GM23248 (cell line): ENCODE data around the gene TRIOBP. TPM values are rescaled to one million over a fixed set of nuclear protein-coding genes. Genes with fewer than 3 reads are reported as not detected.

Experiments
- DNase-seq: peaks from one replicate; pipeline ENCODE4 v3.0.0-alpha.2; 2015
- H2AFZ ChIP-seq: fragments of 200-600 bp; sonication (generic); 2 replicates; pipeline ENCODE4 v1.6.1; 2016; ENCODE audit warnings: antibody characterized with exemption
- H3F3A ChIP-seq: fragments of 200-600 bp; sonication (generic); 2 replicates; pipeline ENCODE4 v1.6.1; 2016; ENCODE audit warnings: mild to moderate bottlenecking, antibody characterized with exemption, mixed run types; ENCODE audit not compliant: insufficient read depth
- H3K27ac ChIP-seq: fragments of 200-600 bp; sonication (generic); 2 replicates; pipeline ENCODE4 v1.5.1; 2016; ENCODE audit warnings: mild to moderate bottlenecking
- H3K27me3 ChIP-seq: fragments of 200-600 bp; sonication (generic); replicated peaks from 2 replicates; pipeline ENCODE4 v1.6.1; 2016; ENCODE audit warnings: mild to moderate bottlenecking; ENCODE audit not compliant: insufficient read depth
- H3K36me3 ChIP-seq: fragments of 200-600 bp; sonication (generic); 2 replicates; pipeline ENCODE4 v1.6.1; 2016; ENCODE audit warnings: low read depth, mild to moderate bottlenecking
- H3K4me1 ChIP-seq: fragments of 200-600 bp; sonication (generic); 2 replicates; pipeline ENCODE4 v1.6.1; 2016; ENCODE audit warnings: mild to moderate bottlenecking; ENCODE audit not compliant: insufficient read depth
- H3K4me2 ChIP-seq: fragments of 200-600 bp; sonication (generic); one replicate; pipeline ENCODE4 v1.6.1; 2016; ENCODE audit warnings: mild to moderate bottlenecking; ENCODE audit not compliant: unreplicated experiment
- H3K4me3 ChIP-seq: fragments of 200-600 bp; sonication (generic); 2 replicates; pipeline ENCODE4 v1.5.1; 2016; ENCODE audit warnings: mild to moderate bottlenecking
- H3K79me2 ChIP-seq: fragments of 200-600 bp; sonication (generic); 2 replicates; pipeline ENCODE4 v1.6.1; 2016; ENCODE audit warnings: mild to moderate bottlenecking; ENCODE audit not compliant: insufficient read depth
- H3K9ac ChIP-seq: fragments of 200-600 bp; sonication (generic); 2 replicates; pipeline ENCODE4 v1.6.1; 2016; ENCODE audit warnings: mild to moderate bottlenecking
- H3K9me2 ChIP-seq: fragments of 200-600 bp; sonication (generic); 2 replicates; pipeline ENCODE4 v1.6.1; 2016; ENCODE audit warnings: mixed run types, mild to moderate bottlenecking, moderate library complexity; ENCODE audit not compliant: insufficient read depth
- H3K9me3 ChIP-seq: fragments of 200-600 bp; sonication (generic); one replicate; pipeline ENCODE4 v1.6.1; 2017; ENCODE audit warnings: low read depth
- H4K20me1 ChIP-seq: fragments of 200-600 bp; sonication (generic); 2 replicates; pipeline ENCODE4 v1.6.0; 2016; ENCODE audit not compliant: insufficient read depth
- EZH2 ChIP-seq: fragments of 200-600 bp; sonication (generic); IDR thresholded peaks from 2 replicates; pipeline ENCODE4 v1.6.1; 2018; ENCODE audit warnings: antibody characterized with exemption, mild to moderate bottlenecking; ENCODE audit not compliant: insufficient read depth, poor library complexity, severe bottlenecking
- EZH2phosphoT487 ChIP-seq: fragments of 200-600 bp; sonication (generic); IDR thresholded peaks from 2 replicates; pipeline ENCODE4 v1.6.1; 2018; ENCODE audit warnings: antibody characterized with exemption, moderate library complexity, mild to moderate bottlenecking, low read depth; ENCODE audit not compliant: insufficient read depth
- WGBS, 2 experiments: methylation state at CpG; one replicate each; pipeline ENCODE4 v1.1.6; 2015 to 2017; ENCODE audit warnings: low lambda C conversion rate in 2 of 2, low coverage in 1 of 2; ENCODE audit errors: missing lambda C conversion rate in 2 of 2; 5-methylcytosine and 5-hydroxymethylcytosine counted together
- in situ Hi-C: fragments of 300-500 bp; cut with MboI; formaldehyde crosslinking; loops from 2 replicates; pipeline ENCODE4 v1.15.0; 2020
- polyA plus RNA-seq: library from polyadenylated mRNA; unstranded; fragments of >200 nt; fragmentation: Nextera tagmentation; extraction: Ambion mirVana; gene quantifications from 2 replicates; pipeline ENCODE4 v1.2.1, GENCODE V29; 2016
- total RNA-seq: library from RNA; depleted of rRNA; stranded (reverse); fragments of >200 nt; shearing (Covaris generic); gene quantifications from 2 replicates; pipeline ENCODE4 v1.2.3, GENCODE V29; 2014

The TRIOBP gene
- total and polyA plus RNA-seq, 2 experiments from 2014 or later: 123 to 135 TPM

DNA sequence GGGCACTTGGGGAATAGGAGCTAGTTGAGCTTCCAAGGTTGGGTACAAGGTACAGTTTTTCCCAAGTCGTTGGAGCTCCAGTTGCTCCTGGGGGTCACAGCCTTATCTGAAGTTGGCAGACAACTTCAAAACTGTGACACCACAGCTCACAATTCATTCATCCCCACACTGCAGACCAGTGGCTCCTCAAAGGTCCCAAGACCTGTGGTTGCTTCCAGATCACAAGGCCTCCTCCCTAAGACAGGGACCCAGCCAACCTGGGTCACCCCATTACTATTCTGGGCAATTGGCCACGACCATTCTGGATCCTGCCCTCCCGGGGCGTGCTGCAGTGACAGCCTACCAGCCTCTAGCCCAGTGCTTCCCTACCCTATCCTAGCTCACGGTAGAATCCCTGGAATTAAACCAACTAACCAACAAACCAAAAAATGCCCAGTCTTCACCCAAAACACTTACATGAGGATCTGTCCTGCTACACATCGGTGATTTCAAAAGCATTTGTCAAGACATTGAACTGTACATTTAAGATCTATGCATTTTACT is 39.2 kb upstream of the TRIOBP start:
- H3K79me2 ChIP-seq: peaks cover 28% of the 10 kb centered on the region
- no peaks in the 10 kb centered on the region for H3K9me2 ChIP-seq
- 1 to 2% methylated on average over 5 to 6 of the region's 6 CpGs for WGBS, 2 experiments
- TF ChIP-seq EZH2: no peak
- TF ChIP-seq EZH2phosphoT487: no peak
- peak overlapping the region; percentile 97 for H3K4me2 ChIP-seq
- DNase-seq: peak; percentile 64
- H3K27ac ChIP-seq: peak overlapping the region; percentile 84
- H3K9ac ChIP-seq: peak overlapping the region; percentile 85
- peak overlapping the region; percentile 86 for H3K4me3 ChIP-seq
- H4K20me1 ChIP-seq: 0 out of 2 replicates have a peak, but pooled peaks cover 2% of the 10 kb centered on the region
- no peaks in the 10 kb centered on the region for H3K36me3 ChIP-seq
- H2AFZ ChIP-seq: peak overlapping the region; percentile 99
- H3F3A ChIP-seq: peaks cover 31% of the 10 kb centered on the region
- H3K27me3 ChIP-seq: no peaks in the 10 kb centered on the region
- peaks cover 35% of the 10 kb centered on the region for H3K4me1 ChIP-seq
- in situ Hi-C loops: no loop called here
- H3K9me3 ChIP-seq: no peaks in the 10 kb centered on the region

- Histone ChIP-seq H3K27ac (peak within 1 kb of the TSS; percentile 84), H3K9ac (peak within 1 kb of the TSS; percentile 85), H3K79me2 (peaks cover 36% of the 10 kb centered on the region), H3K27me3 (no peaks in the 10 kb centered on the region), H3K4me3 (peak within 1 kb of the TSS; percentile 86), H2AFZ (peak within 1 kb of the TSS; percentile 99), H3K4me2 (peak within 1 kb of the TSS; percentile 97), H3K9me2 (no peaks in the 10 kb centered on the region), H3K4me1 (peaks cover 35% of the 10 kb centered on the region), H4K20me1 (0 out of 2 replicates have a peak, but pooled peaks cover 2% of the 10 kb centered on the region), H3K9me3 (no peaks in the 10 kb centered on the region), H3K36me3 (no peaks in the 10 kb centered on the region), H3F3A (peaks cover 31% of the 10 kb centered on the region)
- WGBS, 2 experiments: 0 to 1% methylated on average over 43 to 68 of the region's 101 CpGs
- TF ChIP-seq EZH2phosphoT487: no peak
- no peak for TF ChIP-seq EZH2
- in situ Hi-C loops: no loop called here
- DNase-seq: peak; percentile 100
These were observed 38.4 kb upstream of the TRIOBP start, which contains the start of gene PDXP for GRCh38 chr22:37658133-37659065. PDXP (plus strand) TSS chr22:37658723; CDS start chr22:37658783, 60 bp downstream.

DNA sequence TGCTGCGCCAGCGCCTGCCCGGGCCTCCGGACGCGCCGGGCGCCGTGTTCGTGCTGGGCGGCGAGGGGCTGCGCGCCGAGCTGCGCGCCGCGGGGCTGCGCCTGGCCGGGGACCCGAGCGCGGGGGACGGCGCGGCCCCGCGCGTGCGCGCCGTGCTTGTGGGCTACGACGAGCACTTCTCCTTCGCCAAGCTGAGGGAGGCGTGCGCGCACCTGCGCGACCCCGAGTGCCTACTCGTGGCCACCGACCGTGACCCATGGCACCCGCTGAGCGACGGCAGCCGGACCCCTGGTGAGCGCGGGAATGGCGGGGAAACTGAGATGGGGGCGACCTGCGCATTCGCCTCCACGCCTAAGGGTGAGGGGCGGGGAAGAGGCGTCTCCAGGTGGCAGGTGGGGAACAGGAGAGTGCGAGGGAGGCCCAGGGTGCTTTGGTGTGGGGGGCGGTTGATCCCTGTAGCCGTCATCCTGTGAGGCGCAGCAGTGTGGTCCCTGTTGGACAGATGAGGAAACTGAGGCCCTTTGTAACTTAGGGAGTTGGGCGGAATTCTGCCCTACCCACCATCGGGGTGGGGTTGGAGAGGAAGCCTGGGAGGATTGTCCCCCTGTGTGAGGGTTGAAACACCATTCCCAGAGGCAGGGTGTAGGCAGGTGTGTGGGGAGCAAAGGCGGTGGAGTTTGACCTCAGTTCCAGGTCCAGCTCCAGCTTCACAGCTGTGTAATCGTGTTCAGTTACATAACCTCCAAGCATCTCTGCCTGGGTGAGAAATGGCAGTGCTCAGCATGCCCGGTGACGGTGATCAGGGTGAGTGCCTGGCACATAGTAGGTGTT is 37.6 kb upstream of the TRIOBP start:
- in situ Hi-C loops: no loop called here
- Histone ChIP-seq H3K27me3 (no peaks in the 10 kb centered on the region), H3F3A (peaks cover 31% of the 10 kb centered on the region), H3K9me2 (no peaks in the 10 kb centered on the region), H3K9ac (peak overlapping the region; percentile 69), H3K36me3 (no peaks in the 10 kb centered on the region), H3K9me3 (no peaks in the 10 kb centered on the region), H4K20me1 (0 out of 2 replicates have a peak, but pooled peaks cover 2% of the 10 kb centered on the region), H3K4me3 (peak overlapping the region; percentile 86), H2AFZ (no peak overlapping the region), H3K27ac (no peak overlapping the region), H3K4me2 (peak overlapping the region; percentile 82), H3K4me1 (peaks cover 35% of the 10 kb centered on the region), H3K79me2 (peaks cover 45% of the 10 kb centered on the region)
- no peak for TF ChIP-seq EZH2phosphoT487
- TF ChIP-seq EZH2: no peak
- DNase-seq: peak; percentile 27
- 8 to 12% methylated on average over 36 to 54 of the region's 68 CpGs for WGBS, 2 experiments
